H9 (cell line): ENCODE measurements around the gene GSG1L. TPM values are rescaled to one million over a fixed set of nuclear protein-coding genes. Genes with fewer than 3 reads are reported as not detected.

Source experiments
- DNase-seq: peaks from one replicate; pipeline ENCODE4 v3.0.0-alpha.2; 2017
- H2AFZ ChIP-seq: one replicate; pipeline ENCODE4 v1.6.1; 2013; ENCODE audit warnings: mild to moderate bottlenecking, low read length, control low read depth, moderate library complexity
- H2AK5ac ChIP-seq: 2 replicates; pipeline ENCODE4 v1.6.1; 2013; ENCODE audit warnings: low read length, control low read depth, mixed read lengths; ENCODE audit not compliant: insufficient read length
- H2BK120ac ChIP-seq: one replicate; pipeline ENCODE4 v1.6.1; 2013; ENCODE audit warnings: low read depth, mild to moderate bottlenecking, low read length, control low read depth, inconsistent platforms; ENCODE audit not compliant: poor library complexity, severe bottlenecking
- H2BK12ac ChIP-seq: 2 replicates; pipeline ENCODE4 v1.6.1; 2013; ENCODE audit warnings: low read length, control low read depth, mixed read lengths, low read depth; ENCODE audit not compliant: insufficient read length
- H2BK15ac ChIP-seq: 2 replicates; pipeline ENCODE4 v1.6.1; 2013; ENCODE audit warnings: low read depth, low read length, control low read depth
- H2BK20ac ChIP-seq: one replicate; pipeline ENCODE4 v1.6.1; 2013; ENCODE audit warnings: low read depth, mild to moderate bottlenecking, low read length, control low read depth, inconsistent platforms; ENCODE audit not compliant: poor library complexity, severe bottlenecking
- H2BK5ac ChIP-seq: 2 replicates; pipeline ENCODE4 v1.6.1; 2013; ENCODE audit warnings: low read length, control low read depth, mixed read lengths; ENCODE audit not compliant: insufficient read length
- H3K14ac ChIP-seq: 2 replicates; pipeline ENCODE4 v1.6.1; 2013; ENCODE audit warnings: low read length, control low read depth; ENCODE audit not compliant: insufficient read depth
- H3K18ac ChIP-seq: 2 replicates; pipeline ENCODE4 v1.6.1; 2013; ENCODE audit warnings: low read depth, mild to moderate bottlenecking, mixed read lengths, low read length, control low read depth; ENCODE audit not compliant: insufficient read length
- H3K23ac ChIP-seq: 2 replicates; pipeline ENCODE4 v1.6.1; 2013; ENCODE audit warnings: low read length, control low read depth, mixed read lengths, low read depth; ENCODE audit not compliant: insufficient read length
- H3K23me2 ChIP-seq: 2 replicates; pipeline ENCODE4 v1.6.1; 2013; ENCODE audit warnings: low read depth, mild to moderate bottlenecking, mixed read lengths, low read length, control low read depth; ENCODE audit not compliant: insufficient read length, poor library complexity, severe bottlenecking
- H3K27ac ChIP-seq: 2 replicates; pipeline ENCODE4 v1.5.1; 2013; ENCODE audit warnings: low read length, control low read depth, mixed read lengths, low read depth; ENCODE audit not compliant: insufficient read length
- H3K27me3 ChIP-seq: 2 replicates; pipeline ENCODE4 v1.6.1; 2013; ENCODE audit warnings: low read length, control low read depth, inconsistent platforms; ENCODE audit not compliant: insufficient read depth
- H3K4ac ChIP-seq: 2 replicates; pipeline ENCODE4 v1.6.1; 2013; ENCODE audit warnings: low read depth, mild to moderate bottlenecking, control low read depth, inconsistent platforms, low read length, moderate library complexity
- H3K4me1 ChIP-seq: 2 replicates; pipeline ENCODE4 v1.6.1; 2013; ENCODE audit warnings: low read length, control low read depth, inconsistent platforms; ENCODE audit not compliant: insufficient read depth
- H3K4me2 ChIP-seq: 2 replicates; pipeline ENCODE4 v1.6.1; 2013; ENCODE audit warnings: low read length, control low read depth, mixed read lengths; ENCODE audit not compliant: insufficient read length, insufficient read depth
- H3K56ac ChIP-seq: 2 replicates; pipeline ENCODE4 v1.6.1; 2013; ENCODE audit warnings: low read depth, mild to moderate bottlenecking, mixed read lengths, low read length, control low read depth; ENCODE audit not compliant: insufficient read length
- H3K79me1 ChIP-seq: 2 replicates; pipeline ENCODE4 v1.6.1; 2013; ENCODE audit warnings: low read depth, mild to moderate bottlenecking, moderate library complexity, low read length, control low read depth, inconsistent platforms; ENCODE audit not compliant: insufficient read depth, poor library complexity, severe bottlenecking
- H3K79me2 ChIP-seq: 2 replicates; pipeline ENCODE4 v1.6.1; 2013; ENCODE audit warnings: low read length, control low read depth, inconsistent platforms; ENCODE audit not compliant: insufficient read depth
- H3K9ac ChIP-seq: 2 replicates; pipeline ENCODE4 v1.6.1; 2013; ENCODE audit warnings: low read length, control low read depth, mixed read lengths; ENCODE audit not compliant: insufficient read length; ENCODE audit errors: extremely low read depth
- H3K9me3 ChIP-seq: one replicate; pipeline ENCODE4 v1.6.1; 2013; ENCODE audit warnings: low read depth, low read length, inconsistent platforms; ENCODE audit not compliant: control insufficient read depth
- H3T11ph ChIP-seq: one replicate; pipeline ENCODE4 v1.6.1; 2013; ENCODE audit warnings: mild to moderate bottlenecking, low read length, control low read depth, inconsistent platforms
- H4K20me1 ChIP-seq: one replicate; pipeline ENCODE4 v1.6.1; 2013; ENCODE audit not compliant: control insufficient read depth, insufficient read length, insufficient read depth
- H4K5ac ChIP-seq: 2 replicates; pipeline ENCODE4 v1.6.1; 2013; ENCODE audit warnings: low read depth, mild to moderate bottlenecking, mixed read lengths, low read length, control low read depth; ENCODE audit not compliant: insufficient read length
- H4K8ac ChIP-seq: replicated peaks from 2 replicates; pipeline ENCODE4 v1.6.1; 2013; ENCODE audit warnings: low read length, control low read depth, mixed read lengths, low read depth; ENCODE audit not compliant: insufficient read length
- H4K91ac ChIP-seq: 2 replicates; pipeline ENCODE4 v1.6.1; 2013; ENCODE audit warnings: low read depth, mild to moderate bottlenecking, moderate library complexity, mixed read lengths, low read length, control low read depth; ENCODE audit not compliant: insufficient read length
- H3K27ac Mint-ChIP-seq, 3 experiments: 2 replicates in 2 of 3; 3 replicates in 1 of 3; pipeline ENCODE4 v1.8.0; 2020 to 2021; ENCODE audit warnings: mixed read lengths in 3 of 3, mild to moderate bottlenecking in 1 of 3, moderate library complexity in 1 of 3
- H3K27me3 Mint-ChIP-seq: 2 replicates; pipeline ENCODE4 v1.8.0; 2021; ENCODE audit warnings: low read depth, mild to moderate bottlenecking, moderate library complexity, mixed read lengths
- H3K36me3 Mint-ChIP-seq, 3 experiments: 2 replicates in 2 of 3; 3 replicates in 1 of 3; pipeline ENCODE4 v1.8.0; 2020 to 2021; ENCODE audit warnings: low read depth in 3 of 3, mixed read lengths in 3 of 3; ENCODE audit not compliant: insufficient read depth in 1 of 3
- H3K4me1 Mint-ChIP-seq, 2 experiments: 2 replicates each; pipeline ENCODE4 v1.8.0; 2020; ENCODE audit warnings: mixed read lengths in 2 of 2
- H3K4me3 Mint-ChIP-seq, 2 experiments: 2 replicates in 1 of 2; 3 replicates in 1 of 2; pipeline ENCODE4 v1.8.0; 2020 to 2021; ENCODE audit warnings: mild to moderate bottlenecking in 2 of 2, mixed read lengths in 2 of 2, moderate library complexity in 1 of 2
- H3K9me3 Mint-ChIP-seq, 2 experiments: 2 replicates in 1 of 2; 3 replicates in 1 of 2; pipeline ENCODE4 v1.8.0; 2020; ENCODE audit warnings: mild to moderate bottlenecking in 2 of 2, mixed read lengths in 2 of 2, moderate library complexity in 1 of 2
- WGBS: extraction: QIAGEN DNeasy Blood & Tissue Kit; methylation state at CpG from one replicate; pipeline ENCODE4 v1.1.7; 2013; ENCODE audit warnings: missing lambda C conversion rate, low lambda C conversion rate, mixed read lengths; ENCODE audit not compliant: insufficient read length; ENCODE audit errors: extremely low coverage; 5-methylcytosine and 5-hydroxymethylcytosine counted together
- total RNA-seq: library from RNA; stranded (reverse); gene quantifications from 2 replicates; pipeline ENCODE4 v1.2.1, GENCODE V29; 2021
- TF ChIP-seq, protein P1 (sequence below): fragments of 200-600 bp; sonication (generic); conservative IDR thresholded peaks from 3 replicates; pipeline ENCODE4 v1.8.0; 2021; ENCODE audit warnings: antibody characterized with exemption, mild to moderate bottlenecking

Gene GSG1L
- total RNA-seq, 1 experiment from 2014 or later = 0.35 TPM

DNA sequence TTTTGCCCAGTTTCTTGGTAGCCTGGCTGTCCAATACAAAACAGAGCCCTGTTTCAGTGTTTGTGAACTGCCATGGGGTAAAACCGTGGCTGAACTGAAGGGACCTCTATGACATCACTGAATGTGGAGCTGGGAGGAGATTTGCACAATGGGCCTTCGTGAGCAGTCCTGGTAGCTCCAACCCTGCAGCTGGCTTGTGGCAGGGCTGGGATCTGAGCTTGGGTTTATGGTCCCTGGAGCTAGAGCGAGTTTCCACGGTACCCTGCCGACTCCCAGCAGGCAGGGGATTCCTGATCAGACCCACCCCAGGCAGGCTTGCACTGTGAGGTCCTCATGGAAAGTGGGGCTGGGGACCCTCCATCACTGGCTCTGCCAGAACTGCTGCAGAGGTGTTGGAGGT lies 247.0 kb downstream of the GSG1L start:
- no peak overlapping the region for H2BK15ac ChIP-seq
- WGBS = no CpG with 5 or more reads among the region's 5 CpGs
- H2BK120ac ChIP-seq = no peak overlapping the region
- H4K5ac ChIP-seq = no peak overlapping the region
- H2BK5ac ChIP-seq = no peak overlapping the region
- H3K4ac ChIP-seq = no peak overlapping the region
- no peak overlapping the region for H2AK5ac ChIP-seq
- H4K91ac ChIP-seq = no peak overlapping the region
- Mint-ChIP-seq H3K4me1 (no peaks in the 10 kb centered on the region), H3K27me3 (peaks cover 7% of the 10 kb centered on the region; the same call in 1 of the 2 replicates), H3K36me3 (no peaks in the 10 kb centered on the region), H3K27ac (no peak overlapping the region), H3K4me3 (no peak overlapping the region), H3K9me3 (no peaks in the 10 kb centered on the region)
- no peak overlapping the region for H3K23ac ChIP-seq
- no peak overlapping the region for H2BK12ac ChIP-seq
- TF ChIP-seq, protein P1, sequence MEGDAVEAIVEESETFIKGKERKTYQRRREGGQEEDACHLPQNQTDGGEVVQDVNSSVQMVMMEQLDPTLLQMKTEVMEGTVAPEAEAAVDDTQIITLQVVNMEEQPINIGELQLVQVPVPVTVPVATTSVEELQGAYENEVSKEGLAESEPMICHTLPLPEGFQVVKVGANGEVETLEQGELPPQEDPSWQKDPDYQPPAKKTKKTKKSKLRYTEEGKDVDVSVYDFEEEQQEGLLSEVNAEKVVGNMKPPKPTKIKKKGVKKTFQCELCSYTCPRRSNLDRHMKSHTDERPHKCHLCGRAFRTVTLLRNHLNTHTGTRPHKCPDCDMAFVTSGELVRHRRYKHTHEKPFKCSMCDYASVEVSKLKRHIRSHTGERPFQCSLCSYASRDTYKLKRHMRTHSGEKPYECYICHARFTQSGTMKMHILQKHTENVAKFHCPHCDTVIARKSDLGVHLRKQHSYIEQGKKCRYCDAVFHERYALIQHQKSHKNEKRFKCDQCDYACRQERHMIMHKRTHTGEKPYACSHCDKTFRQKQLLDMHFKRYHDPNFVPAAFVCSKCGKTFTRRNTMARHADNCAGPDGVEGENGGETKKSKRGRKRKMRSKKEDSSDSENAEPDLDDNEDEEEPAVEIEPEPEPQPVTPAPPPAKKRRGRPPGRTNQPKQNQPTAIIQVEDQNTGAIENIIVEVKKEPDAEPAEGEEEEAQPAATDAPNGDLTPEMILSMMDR = no peak
- no peak overlapping the region for H4K8ac ChIP-seq
- H3K27ac ChIP-seq = no peak overlapping the region
- no peak overlapping the region for H3K4me2 ChIP-seq
- H3K18ac ChIP-seq = no peak overlapping the region
- no peaks in the 10 kb centered on the region for H3K79me2 ChIP-seq
- no peak overlapping the region for H3T11ph ChIP-seq
- H3K23me2 ChIP-seq = no peaks in the 10 kb centered on the region
- H4K20me1 ChIP-seq = no peaks in the 10 kb centered on the region
- H3K9me3 ChIP-seq = no peaks in the 10 kb centered on the region
- H3K79me1 ChIP-seq = no peaks in the 10 kb centered on the region
- no peak overlapping the region for H2BK20ac ChIP-seq
- DNase-seq = no peak
- no peaks in the 10 kb centered on the region for H3K4me1 ChIP-seq
- no peak overlapping the region for H3K14ac ChIP-seq
- no peak overlapping the region for H2AFZ ChIP-seq
- H3K56ac ChIP-seq = no peak overlapping the region
- no peak overlapping the region for H3K9ac ChIP-seq
- H3K27me3 ChIP-seq = no peaks in the 10 kb centered on the region
